Measurements from ENCODE around the gene DHDH. TPM values are rescaled to one million over a fixed set of nuclear protein-coding genes. Genes with fewer than 3 reads are reported as not detected.

The DHDH gene
- total and polyA plus RNA-seq, 2 of the 13 experiments (the other 11 are each of a cell fraction or from before 2014, with no cell fraction given) = 0.13 to 0.91 TPM

DNA sequence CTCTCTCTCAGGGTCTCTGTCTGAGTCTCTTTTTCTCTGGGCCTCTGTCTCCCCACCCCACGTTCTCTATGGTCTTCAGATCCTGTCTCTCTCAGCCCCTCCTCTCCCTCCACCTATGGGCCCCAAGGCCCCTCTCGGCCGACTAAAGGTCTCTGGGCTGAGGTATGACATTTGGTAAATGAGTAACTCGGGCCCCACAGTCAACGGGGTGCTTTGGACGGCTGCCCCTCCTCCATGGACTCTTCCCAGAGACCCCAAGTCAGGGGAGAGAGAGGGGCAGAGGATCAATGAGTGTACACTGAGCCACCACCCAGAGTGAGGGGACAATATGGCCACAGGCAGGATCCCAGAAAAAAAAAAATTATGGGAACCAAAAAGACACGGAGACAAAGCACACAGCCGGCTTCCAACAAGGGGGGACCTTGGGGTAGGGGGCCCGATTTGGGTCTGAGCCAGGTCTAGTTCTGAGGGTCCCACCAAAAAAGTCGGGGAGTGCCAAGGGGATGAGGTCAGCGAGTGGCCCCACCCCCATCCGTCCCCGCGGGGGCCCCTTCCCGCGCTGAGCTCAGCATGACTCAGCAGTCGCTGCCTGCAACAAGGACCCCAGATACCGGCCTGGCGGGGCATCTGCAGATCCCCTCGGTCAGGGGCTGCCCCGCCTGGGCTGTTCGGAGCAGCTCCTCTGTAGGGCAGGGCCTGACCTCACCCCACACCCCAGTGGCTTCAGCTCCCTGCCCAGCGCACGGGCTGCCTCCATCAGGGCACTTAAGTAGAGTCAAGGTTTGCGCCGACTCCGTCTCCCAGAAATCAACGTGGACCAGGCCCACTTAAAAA lies 30.1 kb downstream of the DHDH start (continued):
- TF ChIP-seq JDP2 (CRISPR knock-in tag; IDR thresholded peaks at IDR 0.05; ENCODE audit: borderline replicate concordance) (no peak; the same call in 1 of the 2 replicates), MEF2D (CRISPR knock-in tag; IDR thresholded peaks at IDR 0.05) (peak; percentile 73), DNMT1 (CRISPR knock-in tag; IDR thresholded peaks at IDR 0.05) (peak; percentile 65; the same call in 1 of the 2 replicates), ZNF34 (CRISPR knock-in tag; IDR thresholded peaks at IDR 0.05; ENCODE audit: borderline replicate concordance) (no peak), SRSF4 (IDR thresholded peaks at IDR 0.05; ENCODE audit: low read depth, low read length, poor library complexity, severe bottlenecking) (no peak), HNRNPH1 (optimal IDR thresholded peaks at IDR 0.05; ENCODE audit: low read depth, low read length) (peak; percentile 85), HDAC6 (IDR thresholded peaks at IDR 0.05; ENCODE audit: low read depth, low read length) (no peak), CREB1 (IDR thresholded peaks at IDR 0.05) (no peak), CREB1 (CRISPR knock-in tag; IDR thresholded peaks at IDR 0.05) (peak; percentile 71; the same call in 1 of the 2 replicates)
- TF ChIP-seq, protein P1, sequence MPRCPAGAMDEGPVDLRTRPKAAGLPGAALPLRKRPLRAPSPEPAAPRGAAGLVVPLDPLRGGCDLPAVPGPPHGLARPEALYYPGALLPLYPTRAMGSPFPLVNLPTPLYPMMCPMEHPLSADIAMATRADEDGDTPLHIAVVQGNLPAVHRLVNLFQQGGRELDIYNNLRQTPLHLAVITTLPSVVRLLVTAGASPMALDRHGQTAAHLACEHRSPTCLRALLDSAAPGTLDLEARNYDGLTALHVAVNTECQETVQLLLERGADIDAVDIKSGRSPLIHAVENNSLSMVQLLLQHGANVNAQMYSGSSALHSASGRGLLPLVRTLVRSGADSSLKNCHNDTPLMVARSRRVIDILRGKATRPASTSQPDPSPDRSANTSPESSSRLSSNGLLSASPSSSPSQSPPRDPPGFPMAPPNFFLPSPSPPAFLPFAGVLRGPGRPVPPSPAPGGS (CRISPR knock-in tag; IDR thresholded peaks at IDR 0.05) = no peak; the same call in 1 of the 2 replicates
- TF ChIP-seq, protein P2, sequence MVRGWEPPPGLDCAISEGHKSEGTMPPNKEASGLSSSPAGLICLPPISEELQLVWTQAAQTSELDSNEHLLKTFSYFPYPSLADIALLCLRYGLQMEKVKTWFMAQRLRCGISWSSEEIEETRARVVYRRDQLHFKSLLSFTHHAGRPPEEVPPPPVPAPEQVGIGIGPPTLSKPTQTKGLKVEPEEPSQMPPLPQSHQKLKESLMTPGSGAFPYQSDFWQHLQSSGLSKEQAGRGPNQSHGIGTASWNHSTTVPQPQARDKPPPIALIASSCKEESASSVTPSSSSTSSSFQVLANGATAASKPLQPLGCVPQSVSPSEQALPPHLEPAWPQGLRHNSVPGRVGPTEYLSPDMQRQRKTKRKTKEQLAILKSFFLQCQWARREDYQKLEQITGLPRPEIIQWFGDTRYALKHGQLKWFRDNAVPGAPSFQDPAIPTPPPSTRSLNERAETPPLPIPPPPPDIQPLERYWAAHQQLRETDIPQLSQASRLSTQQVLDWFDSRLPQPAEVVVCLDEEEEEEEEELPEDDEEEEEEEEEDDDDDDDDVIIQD (CRISPR knock-in tag; IDR thresholded peaks at IDR 0.05; ENCODE audit: low read depth) = peak; percentile 27; the same call in 1 of the 2 replicates
- TF ChIP-seq, protein P3, sequence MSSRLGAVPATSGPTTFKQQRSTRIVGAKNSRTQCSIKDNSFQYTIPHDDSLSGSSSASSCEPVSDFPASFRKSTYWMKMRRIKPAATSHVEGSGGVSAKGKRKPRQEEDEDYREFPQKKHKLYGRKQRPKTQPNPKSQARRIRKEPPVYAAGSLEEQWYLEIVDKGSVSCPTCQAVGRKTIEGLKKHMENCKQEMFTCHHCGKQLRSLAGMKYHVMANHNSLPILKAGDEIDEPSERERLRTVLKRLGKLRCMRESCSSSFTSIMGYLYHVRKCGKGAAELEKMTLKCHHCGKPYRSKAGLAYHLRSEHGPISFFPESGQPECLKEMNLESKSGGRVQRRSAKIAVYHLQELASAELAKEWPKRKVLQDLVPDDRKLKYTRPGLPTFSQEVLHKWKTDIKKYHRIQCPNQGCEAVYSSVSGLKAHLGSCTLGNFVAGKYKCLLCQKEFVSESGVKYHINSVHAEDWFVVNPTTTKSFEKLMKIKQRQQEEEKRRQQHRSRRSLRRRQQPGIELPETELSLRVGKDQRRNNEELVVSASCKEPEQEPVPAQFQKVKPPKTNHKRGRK (CRISPR knock-in tag; IDR thresholded peaks at IDR 0.05) = no peak
- TF ChIP-seq, protein P4, sequence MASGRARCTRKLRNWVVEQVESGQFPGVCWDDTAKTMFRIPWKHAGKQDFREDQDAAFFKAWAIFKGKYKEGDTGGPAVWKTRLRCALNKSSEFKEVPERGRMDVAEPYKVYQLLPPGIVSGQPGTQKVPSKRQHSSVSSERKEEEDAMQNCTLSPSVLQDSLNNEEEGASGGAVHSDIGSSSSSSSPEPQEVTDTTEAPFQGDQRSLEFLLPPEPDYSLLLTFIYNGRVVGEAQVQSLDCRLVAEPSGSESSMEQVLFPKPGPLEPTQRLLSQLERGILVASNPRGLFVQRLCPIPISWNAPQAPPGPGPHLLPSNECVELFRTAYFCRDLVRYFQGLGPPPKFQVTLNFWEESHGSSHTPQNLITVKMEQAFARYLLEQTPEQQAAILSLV (CRISPR knock-in tag; IDR thresholded peaks at IDR 0.05; ENCODE audit: borderline replicate concordance) = 0 out of 2 replicates have a peak, but pooled peaks have one; percentile 42
- TF ChIP-seq, protein P5, sequence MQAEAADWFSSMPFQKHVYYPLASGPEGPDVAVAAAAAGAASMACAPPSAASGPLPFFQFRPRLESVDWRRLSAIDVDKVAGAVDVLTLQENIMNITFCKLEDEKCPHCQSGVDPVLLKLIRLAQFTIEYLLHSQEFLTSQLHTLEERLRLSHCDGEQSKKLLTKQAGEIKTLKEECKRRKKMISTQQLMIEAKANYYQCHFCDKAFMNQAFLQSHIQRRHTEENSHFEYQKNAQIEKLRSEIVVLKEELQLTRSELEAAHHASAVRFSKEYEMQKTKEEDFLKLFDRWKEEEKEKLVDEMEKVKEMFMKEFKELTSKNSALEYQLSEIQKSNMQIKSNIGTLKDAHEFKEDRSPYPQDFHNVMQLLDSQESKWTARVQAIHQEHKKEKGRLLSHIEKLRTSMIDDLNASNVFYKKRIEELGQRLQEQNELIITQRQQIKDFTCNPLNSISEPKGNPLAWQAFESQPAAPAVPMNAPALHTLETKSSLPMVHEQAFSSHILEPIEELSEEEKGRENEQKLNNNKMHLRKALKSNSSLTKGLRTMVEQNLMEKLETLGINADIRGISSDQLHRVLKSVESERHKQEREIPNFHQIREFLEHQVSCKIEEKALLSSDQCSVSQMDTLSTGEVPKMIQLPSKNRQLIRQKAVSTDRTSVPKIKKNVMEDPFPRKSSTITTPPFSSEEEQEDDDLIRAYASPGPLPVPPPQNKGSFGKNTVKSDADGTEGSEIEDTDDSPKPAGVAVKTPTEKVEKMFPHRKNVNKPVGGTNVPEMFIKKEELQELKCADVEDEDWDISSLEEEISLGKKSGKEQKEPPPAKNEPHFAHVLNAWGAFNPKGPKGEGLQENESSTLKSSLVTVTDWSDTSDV (CRISPR knock-in tag; IDR thresholded peaks at IDR 0.05) = peak; percentile 25; the same call in 1 of the 2 replicates
- TF ChIP-seq, protein P6, sequence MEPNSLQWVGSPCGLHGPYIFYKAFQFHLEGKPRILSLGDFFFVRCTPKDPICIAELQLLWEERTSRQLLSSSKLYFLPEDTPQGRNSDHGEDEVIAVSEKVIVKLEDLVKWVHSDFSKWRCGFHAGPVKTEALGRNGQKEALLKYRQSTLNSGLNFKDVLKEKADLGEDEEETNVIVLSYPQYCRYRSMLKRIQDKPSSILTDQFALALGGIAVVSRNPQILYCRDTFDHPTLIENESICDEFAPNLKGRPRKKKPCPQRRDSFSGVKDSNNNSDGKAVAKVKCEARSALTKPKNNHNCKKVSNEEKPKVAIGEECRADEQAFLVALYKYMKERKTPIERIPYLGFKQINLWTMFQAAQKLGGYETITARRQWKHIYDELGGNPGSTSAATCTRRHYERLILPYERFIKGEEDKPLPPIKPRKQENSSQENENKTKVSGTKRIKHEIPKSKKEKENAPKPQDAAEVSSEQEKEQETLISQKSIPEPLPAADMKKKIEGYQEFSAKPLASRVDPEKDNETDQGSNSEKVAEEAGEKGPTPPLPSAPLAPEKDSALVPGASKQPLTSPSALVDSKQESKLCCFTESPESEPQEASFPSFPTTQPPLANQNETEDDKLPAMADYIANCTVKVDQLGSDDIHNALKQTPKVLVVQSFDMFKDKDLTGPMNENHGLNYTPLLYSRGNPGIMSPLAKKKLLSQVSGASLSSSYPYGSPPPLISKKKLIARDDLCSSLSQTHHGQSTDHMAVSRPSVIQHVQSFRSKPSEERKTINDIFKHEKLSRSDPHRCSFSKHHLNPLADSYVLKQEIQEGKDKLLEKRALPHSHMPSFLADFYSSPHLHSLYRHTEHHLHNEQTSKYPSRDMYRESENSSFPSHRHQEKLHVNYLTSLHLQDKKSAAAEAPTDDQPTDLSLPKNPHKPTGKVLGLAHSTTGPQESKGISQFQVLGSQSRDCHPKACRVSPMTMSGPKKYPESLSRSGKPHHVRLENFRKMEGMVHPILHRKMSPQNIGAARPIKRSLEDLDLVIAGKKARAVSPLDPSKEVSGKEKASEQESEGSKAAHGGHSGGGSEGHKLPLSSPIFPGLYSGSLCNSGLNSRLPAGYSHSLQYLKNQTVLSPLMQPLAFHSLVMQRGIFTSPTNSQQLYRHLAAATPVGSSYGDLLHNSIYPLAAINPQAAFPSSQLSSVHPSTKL (CRISPR knock-in tag; IDR thresholded peaks at IDR 0.05) = peak; percentile 63
